Measurements from ENCODE around the gene LRIG1. TPM values are rescaled to one million over a fixed set of nuclear protein-coding genes. Genes with fewer than 3 reads are reported as not detected.

The LRIG1 gene
- total and polyA plus RNA-seq, 9 of the 15 experiments (the other 6 are each of a cell fraction or from before 2014, with no cell fraction given) = 0.05 to 0.38 (median 0.13) TPM; not detected in 3

DNA sequence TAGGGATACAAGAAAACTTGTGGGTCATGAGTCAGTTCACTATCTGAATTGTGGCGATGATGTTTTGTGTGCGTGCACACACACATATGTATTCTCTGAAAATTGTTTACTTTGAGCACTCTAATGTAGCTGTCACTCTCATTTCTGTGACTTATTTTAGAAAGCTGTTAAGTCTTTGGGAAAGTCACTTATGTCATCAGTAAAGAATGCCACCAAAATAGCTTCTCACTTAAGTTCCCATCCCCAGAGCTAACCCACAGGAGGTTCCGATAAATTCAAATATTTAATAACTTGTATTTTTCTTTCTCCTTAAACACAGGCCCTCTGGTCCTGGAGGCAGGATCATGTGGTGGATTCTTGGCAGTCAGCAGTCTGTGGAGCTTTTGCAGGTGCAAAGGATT is 138.3 kb downstream of the LRIG1 start:
- Histone ChIP-seq H3K36me3 (ENCODE audit: control insufficient read depth, insufficient read depth, low read length) (no peaks in the 10 kb centered on the region), H3K79me2 (ENCODE audit: control insufficient read depth, insufficient read depth, low read length) (no peaks in the 10 kb centered on the region), H3K9ac (ENCODE audit: insufficient read depth in 1 of 2, low read depth in 2 of 2, low read length in 2 of 2) (no peak overlapping the region), H3K9me1 (ENCODE audit: control insufficient read depth, insufficient read depth, low read length) (no peaks in the 10 kb centered on the region), H3K4me1 (replicated peaks in 1 of 2; ENCODE audit: control insufficient read depth in 2 of 2, insufficient read depth in 2 of 2, low read length in 2 of 2) (no peaks in the 10 kb centered on the region), H3K4me2 (ENCODE audit: insufficient read depth, low read length) (no peak overlapping the region), H2AFZ (ENCODE audit: low read depth, low read length) (no peak overlapping the region), H3K4me3 (no peak overlapping the region), H3K27me3 (ENCODE audit: control insufficient read depth in 2 of 2, insufficient read depth in 2 of 2, low read length in 2 of 2) (no peaks in the 10 kb centered on the region), H4K20me1 (replicated peaks; ENCODE audit: control insufficient read depth, insufficient read depth, low read length) (no peaks in the 10 kb centered on the region), H3K9me3 (replicated peaks; ENCODE audit: control insufficient read depth, insufficient read depth, low read depth, low read length) (no peaks in the 10 kb centered on the region), H3K27ac (ENCODE audit: extremely low read depth, low read depth, low read length) (no peak overlapping the region)
- ChIA-PET POLR2A (interaction anchor here (0.5 kb wide), 1 partner anchor 11 kb away, joined by 5 read pairs; no protein-coding TSS in a partner anchor), CTCF (ENCODE audit: low intra/inter-chr PET ratio) (no interaction called here)
- TF ChIP-seq SMAD3 (CRISPR knock-in tag; conservative IDR thresholded peaks at IDR 0.05) (no peak), TGIF2 (CRISPR knock-in tag; IDR thresholded peaks at IDR 0.05) (no peak), DNMT1 (IDR thresholded peaks at IDR 0.05) (no peak)
- FAIRE-seq (no peak), DNase-seq (ENCODE audit: extremely low read depth in 1 of 4, low spot score in 3 of 4) (no peak), ATAC-seq (no peak)
- 22% methylated on average over 3 of the region's 3 CpGs for WGBS (ENCODE audit: insufficient coverage, low coverage, missing lambda C conversion rate)
- no TSS peak for BruUV-seq (replicated peaks)
- in situ Hi-C loops (cut with MboI) = no loop called here
- intact Hi-C loops (cut with micrococcal nuclease) = no loop called here

DNA sequence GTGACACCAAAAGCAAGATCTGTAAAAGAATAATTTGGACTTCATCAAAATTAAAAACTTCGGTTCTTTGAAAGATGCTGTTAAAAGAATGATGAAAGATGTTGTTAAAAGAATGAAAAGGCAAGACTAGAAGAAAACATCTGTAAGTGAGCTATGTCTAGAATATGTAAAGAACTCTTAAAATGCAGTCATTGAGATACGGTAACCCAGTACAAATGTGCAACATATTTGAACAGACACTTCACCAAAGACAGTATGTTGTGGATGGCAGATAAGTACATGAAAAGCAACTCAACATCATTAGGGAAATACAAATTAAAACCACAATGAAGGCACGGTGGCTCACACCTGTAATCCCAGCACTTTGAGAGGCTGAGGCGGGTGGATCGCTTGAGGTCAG is 139.5 kb downstream of the LRIG1 start:
- ChIA-PET POLR2A (no interaction called here), CTCF (ENCODE audit: low intra/inter-chr PET ratio) (no interaction called here)
- H3K36me3 ChIP-seq (ENCODE audit: control insufficient read depth, insufficient read depth, low read length) = no peaks in the 10 kb centered on the region
- H3K4me2 ChIP-seq (ENCODE audit: insufficient read depth, low read length) = no peak overlapping the region
- H2AFZ ChIP-seq (ENCODE audit: low read depth, low read length) = no peak overlapping the region
- no peaks in the 10 kb centered on the region for H3K4me1 ChIP-seq (replicated peaks in 1 of 2; ENCODE audit: control insufficient read depth in 2 of 2, insufficient read depth in 2 of 2, low read length in 2 of 2)
- no peaks in the 10 kb centered on the region for H3K9me3 ChIP-seq (replicated peaks; ENCODE audit: control insufficient read depth, insufficient read depth, low read depth, low read length)
- H3K9ac ChIP-seq (ENCODE audit: insufficient read depth in 1 of 2, low read depth in 2 of 2, low read length in 2 of 2) = no peak overlapping the region
- H3K79me2 ChIP-seq (ENCODE audit: control insufficient read depth, insufficient read depth, low read length) = no peaks in the 10 kb centered on the region
- in situ Hi-C loops (cut with MboI) (no loop called here), intact Hi-C loops (cut with micrococcal nuclease) (no loop called here)
- no peak for DNase-seq (ENCODE audit: extremely low read depth in 1 of 4, low spot score in 3 of 4)
- no peak for ATAC-seq
- H4K20me1 ChIP-seq (replicated peaks; ENCODE audit: control insufficient read depth, insufficient read depth, low read length) = no peaks in the 10 kb centered on the region
- H3K9me1 ChIP-seq (ENCODE audit: control insufficient read depth, insufficient read depth, low read length) = no peaks in the 10 kb centered on the region
- 78% methylated on average over 5 of the region's 5 CpGs for WGBS (ENCODE audit: insufficient coverage, low coverage, missing lambda C conversion rate)
- H3K27ac ChIP-seq (ENCODE audit: extremely low read depth, low read depth, low read length) = no peak overlapping the region
- no peaks in the 10 kb centered on the region for H3K27me3 ChIP-seq (ENCODE audit: control insufficient read depth in 2 of 2, insufficient read depth in 2 of 2, low read length in 2 of 2)
- no peak for FAIRE-seq
- BruUV-seq (replicated peaks) = no TSS peak
- H3K4me3 ChIP-seq = no peak overlapping the region
- TF ChIP-seq RNF2 (IDR thresholded peaks at IDR 0.05) = no peak
- TF ChIP-seq ZKSCAN1 (IDR thresholded peaks at IDR 0.05; ENCODE audit: low read depth, low read length) = no peak
- TF ChIP-seq ZNF316 (IDR thresholded peaks at IDR 0.05) = no peak
- no peak for TF ChIP-seq DIDO1 (tag; IDR thresholded peaks at IDR 0.05; ENCODE audit: low read depth)
- no peak for TF ChIP-seq TBL1XR1 (IDR thresholded peaks at IDR 0.05; ENCODE audit: low read length in 2 of 2)
- TF ChIP-seq STAT5B (CRISPR knock-in tag; IDR thresholded peaks at IDR 0.05) = no peak
- TF ChIP-seq NR2C2 (CRISPR knock-in tag; IDR thresholded peaks at IDR 0.05) = no peak
- no peak for TF ChIP-seq NR2C2 (tag; IDR thresholded peaks at IDR 0.05)
- TF ChIP-seq GABPB2 (CRISPR knock-in tag; conservative IDR thresholded peaks at IDR 0.05) = no peak
- TF ChIP-seq HMGXB4 (CRISPR knock-in tag; IDR thresholded peaks at IDR 0.05) = no peak
- TF ChIP-seq PHB (CRISPR knock-in tag; IDR thresholded peaks at IDR 0.05) = no peak
- no peak for TF ChIP-seq KLF13 (tag; IDR thresholded peaks at IDR 0.05; ENCODE audit: borderline replicate concordance, low read depth)
- no peak for TF ChIP-seq ZNF639 (CRISPR knock-in tag; conservative IDR thresholded peaks at IDR 0.05 in 1 of 2, IDR thresholded peaks at IDR 0.05 in 1 of 2)
